ENCODE data around the gene RPL6. TPM values are rescaled to one million over a fixed set of nuclear protein-coding genes. Genes with fewer than 3 reads are reported as not detected.

The RPL6 gene
- total and polyA plus RNA-seq, 2 experiments from 2014 or later, result 320 to 2,038 TPM

GRCh38 chr12:112368856-112369255 lies 40.5 kb downstream of the RPL6 start:
- no peak overlapping the region for H3K27ac ChIP-seq

GRCh38 chr12:112367965-112368364 lies 41.4 kb downstream of the RPL6 start:
- H3K36me3 ChIP-seq, result no peaks in the 10 kb centered on the region
- no peak overlapping the region for H3K27ac ChIP-seq
- H3K4me3 ChIP-seq, result no peak overlapping the region
- DNase-seq (ENCODE audit: low read depth in 1 of 2, low spot score in 1 of 2), result no peak
- TF ChIP-seq CTCF (IDR thresholded peaks at IDR 0.05; ENCODE audit: low read depth, low read length), result no peak
- H3K27me3 ChIP-seq, result no peaks in the 10 kb centered on the region
- no peaks in the 10 kb centered on the region for H3K9me3 ChIP-seq (ENCODE audit: low read depth)
- no peaks in the 10 kb centered on the region for H3K4me1 ChIP-seq (ENCODE audit: low read depth)

More at GRCh38 chr12:112368856-112369255, 40.5 kb downstream of the RPL6 start:
- Histone ChIP-seq H3K9me3 (ENCODE audit: low read depth) (no peaks in the 10 kb centered on the region), H3K27me3 (no peaks in the 10 kb centered on the region), H3K4me3 (no peak overlapping the region), H3K4me1 (ENCODE audit: low read depth) (no peaks in the 10 kb centered on the region), H3K36me3 (no peaks in the 10 kb centered on the region)
- DNase-seq (ENCODE audit: low read depth in 1 of 2, low spot score in 1 of 2), result no peak
- TF ChIP-seq CTCF (IDR thresholded peaks at IDR 0.05; ENCODE audit: low read depth, low read length), result no peak

- Histone ChIP-seq H3K27me3 (no peaks in the 10 kb centered on the region), H3K27ac (no peak overlapping the region), H3K4me1 (ENCODE audit: low read depth) (no peaks in the 10 kb centered on the region), H3K36me3 (no peaks in the 10 kb centered on the region), H3K4me3 (no peak overlapping the region), H3K9me3 (ENCODE audit: low read depth) (no peaks in the 10 kb centered on the region)
- no peak for DNase-seq (ENCODE audit: low read depth in 1 of 2, low spot score in 1 of 2)
- no peak for TF ChIP-seq CTCF (IDR thresholded peaks at IDR 0.05; ENCODE audit: low read depth, low read length)
Measured at GRCh38 chr12:112362310-112362709, 47.1 kb downstream of the RPL6 start.

- no peak for DNase-seq (ENCODE audit: low read depth in 1 of 2, low spot score in 1 of 2)
- H3K36me3 ChIP-seq, result no peaks in the 10 kb centered on the region
- H3K9me3 ChIP-seq (ENCODE audit: low read depth), result no peaks in the 10 kb centered on the region
- no peak overlapping the region for H3K4me3 ChIP-seq
- no peaks in the 10 kb centered on the region for H3K27me3 ChIP-seq
- H3K27ac ChIP-seq, result no peak overlapping the region
- no peaks in the 10 kb centered on the region for H3K4me1 ChIP-seq (ENCODE audit: low read depth)
- no peak for TF ChIP-seq CTCF (IDR thresholded peaks at IDR 0.05; ENCODE audit: low read depth, low read length)
Measured at GRCh38 chr12:112361271-112361670, 48.1 kb downstream of the RPL6 start.

GRCh38 chr12:112359290-112359689 lies 50.1 kb downstream of the RPL6 start:
- H3K36me3 ChIP-seq, result no peaks in the 10 kb centered on the region
- no peaks in the 10 kb centered on the region for H3K4me1 ChIP-seq (ENCODE audit: low read depth)
- TF ChIP-seq CTCF (IDR thresholded peaks at IDR 0.05; ENCODE audit: low read depth, low read length), result no peak
- no peak overlapping the region for H3K4me3 ChIP-seq
- no peaks in the 10 kb centered on the region for H3K9me3 ChIP-seq (ENCODE audit: low read depth)
- DNase-seq (ENCODE audit: low read depth in 1 of 2, low spot score in 1 of 2), result no peak
- H3K27ac ChIP-seq, result no peak overlapping the region
- no peaks in the 10 kb centered on the region for H3K27me3 ChIP-seq

DNA sequence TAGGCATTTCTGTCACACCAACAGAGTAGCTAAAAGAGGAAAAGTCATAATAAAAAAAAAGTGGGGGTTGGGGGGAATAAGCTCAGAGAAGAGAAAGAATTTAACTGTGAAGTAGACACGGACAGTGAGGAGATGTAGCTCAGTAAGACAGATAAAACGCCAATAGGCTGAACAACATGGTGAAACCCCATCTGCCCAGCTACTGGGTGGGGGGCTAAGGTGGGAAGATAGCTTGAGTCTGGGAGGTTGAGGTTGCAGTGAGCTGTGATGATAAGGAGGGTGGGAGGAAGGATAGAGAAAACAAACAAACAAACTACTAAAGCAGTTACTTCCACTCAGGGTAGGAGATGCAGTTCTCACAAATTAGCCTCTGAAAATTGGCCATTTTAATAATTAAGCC lies 52.2 kb downstream of the RPL6 start:
- no peak for TF ChIP-seq CTCF (IDR thresholded peaks at IDR 0.05; ENCODE audit: low read depth, low read length)
- no peaks in the 10 kb centered on the region for H3K9me3 ChIP-seq (ENCODE audit: low read depth)
- no peak overlapping the region for H3K27ac ChIP-seq
- H3K4me3 ChIP-seq, result no peak overlapping the region
- H3K4me1 ChIP-seq (ENCODE audit: low read depth), result no peaks in the 10 kb centered on the region
- H3K27me3 ChIP-seq, result no peaks in the 10 kb centered on the region
- no peak for DNase-seq (ENCODE audit: low read depth in 1 of 2, low spot score in 1 of 2)
- no peaks in the 10 kb centered on the region for H3K36me3 ChIP-seq

All from cardiac muscle cell (in vitro differentiated cells and primary cell).